ENCODE data around the gene NIPBL.
"Not testable (repeated sequence)": the region's sequence is repeated elsewhere in the genome, so short reads cannot be mapped to it uniquely, and the experiment has no call there.

The NIPBL gene

GRCh38 chr5:36902353-36902752 lies 25.8 kb downstream of the NIPBL start:
- DNase-seq = no peak

DNA sequence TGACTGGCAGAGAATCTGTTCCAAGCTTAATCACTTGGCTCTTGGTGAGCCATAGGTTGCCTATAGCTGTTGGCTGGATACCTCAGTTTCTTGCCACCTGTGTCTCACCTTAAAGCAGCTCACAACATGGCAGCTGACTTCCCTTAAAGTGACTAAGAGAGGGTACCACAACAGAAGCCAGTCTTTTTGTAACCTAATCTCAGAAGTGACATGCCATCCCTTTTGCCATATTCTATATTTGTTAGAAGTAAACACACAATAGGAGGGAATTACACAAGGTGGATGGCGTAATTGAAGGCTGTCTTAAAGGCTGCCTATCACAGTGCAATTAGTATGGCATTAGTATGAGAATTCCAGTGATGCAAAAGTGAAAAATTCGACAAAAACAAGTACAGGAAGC lies 28.1 kb downstream of the NIPBL start:
- no peak for DNase-seq

DNA sequence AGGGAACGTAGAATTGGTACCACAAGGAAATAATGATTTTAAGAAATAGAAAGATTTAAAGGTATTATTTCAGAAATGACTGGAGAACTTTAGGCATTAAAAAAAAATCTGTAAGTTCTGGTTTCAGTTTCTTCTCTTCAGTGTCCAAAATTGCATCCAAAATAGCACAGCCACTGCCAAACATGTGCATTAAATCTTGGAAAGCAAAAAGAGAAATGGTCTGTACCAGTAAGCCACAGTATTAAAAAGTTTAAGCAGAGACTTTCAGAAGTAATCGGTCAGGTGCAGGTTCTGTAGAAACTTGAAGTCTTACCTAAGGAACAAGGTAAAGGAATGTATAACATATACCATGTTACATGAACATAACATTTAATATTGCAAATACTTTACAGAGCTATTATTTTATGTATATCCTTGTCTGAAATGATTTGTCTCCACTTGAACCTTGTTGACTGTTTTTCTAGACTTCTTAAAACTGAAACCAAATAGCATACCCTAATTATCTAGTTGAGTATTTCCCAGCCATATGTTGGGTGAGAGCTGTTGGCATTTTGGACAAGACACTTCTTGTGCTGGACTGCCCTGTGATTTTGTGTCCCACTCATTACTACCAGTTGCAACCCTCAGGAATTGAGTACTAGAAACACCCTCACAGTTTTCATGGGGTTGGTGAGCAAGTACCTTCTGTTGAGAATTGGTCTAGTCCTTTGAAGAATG lies 32.1 kb downstream of the NIPBL start:
- DNase-seq = no peak

DNA sequence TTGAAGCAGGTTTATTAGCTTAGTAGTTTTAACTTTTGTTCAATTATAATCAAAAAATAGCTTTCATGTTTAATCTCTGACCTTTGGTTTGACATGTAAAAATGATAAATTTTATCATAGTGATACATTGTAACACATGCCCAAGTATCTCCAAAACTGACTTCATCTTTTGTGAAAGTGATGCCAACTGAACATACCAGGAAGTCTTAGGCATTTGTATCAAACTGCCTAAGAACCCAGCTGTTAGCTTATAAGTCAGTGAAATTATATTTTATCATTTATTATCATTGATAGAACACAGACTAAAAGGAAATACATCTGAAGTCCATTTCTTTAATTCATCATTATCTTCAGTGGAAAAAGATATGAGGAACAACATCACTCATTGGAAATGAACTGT lies 39.1 kb downstream of the NIPBL start:
- DNase-seq = no peak

GRCh38 chr5:36916614-36917013 lies 40.0 kb downstream of the NIPBL start:
- DNase-seq = not testable (repeated sequence)

DNA sequence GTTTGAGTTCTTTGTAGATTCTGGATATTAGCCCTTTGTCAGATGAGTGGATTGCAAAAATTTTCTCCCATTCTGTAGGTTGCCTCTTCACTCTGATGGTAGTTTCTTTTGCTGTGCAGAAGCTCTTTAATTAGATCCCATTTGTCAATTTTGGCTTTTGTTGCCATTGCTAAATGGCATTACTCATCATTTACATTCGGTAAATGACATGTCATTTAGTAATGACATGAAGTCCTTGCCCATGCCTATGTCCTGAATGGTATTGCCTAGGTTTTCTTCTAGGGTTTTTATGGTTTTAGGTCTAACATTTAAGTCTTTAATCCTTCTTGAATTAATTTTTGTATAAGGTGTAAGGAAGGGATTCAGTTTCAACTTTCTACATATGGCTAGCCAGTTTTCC lies 40.8 kb downstream of the NIPBL start:
- not testable (repeated sequence) for DNase-seq

DNA sequence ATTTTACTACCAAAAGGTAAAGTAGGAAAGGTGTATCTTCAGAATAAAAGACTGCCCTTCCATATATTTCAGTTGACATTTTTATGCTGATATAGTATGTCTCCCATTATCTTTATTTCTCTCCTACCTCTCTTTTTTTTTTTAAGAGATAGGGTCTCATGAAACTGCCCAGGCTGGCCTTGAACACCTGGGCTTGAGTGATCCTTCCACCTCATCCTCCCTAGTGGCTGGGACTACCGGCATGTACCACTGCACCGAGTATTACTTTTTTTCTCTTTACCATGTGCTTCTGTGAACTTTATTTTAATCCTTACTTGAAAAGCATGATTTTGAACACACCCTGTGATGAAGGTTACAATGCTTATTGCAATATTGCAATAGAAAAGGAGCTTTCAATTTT lies 42.7 kb downstream of the NIPBL start:
- no peak for DNase-seq

- DNase-seq = no peak
These were observed 43.1 kb downstream of the NIPBL start for GRCh38 chr5:36919650-36920049.

DNA sequence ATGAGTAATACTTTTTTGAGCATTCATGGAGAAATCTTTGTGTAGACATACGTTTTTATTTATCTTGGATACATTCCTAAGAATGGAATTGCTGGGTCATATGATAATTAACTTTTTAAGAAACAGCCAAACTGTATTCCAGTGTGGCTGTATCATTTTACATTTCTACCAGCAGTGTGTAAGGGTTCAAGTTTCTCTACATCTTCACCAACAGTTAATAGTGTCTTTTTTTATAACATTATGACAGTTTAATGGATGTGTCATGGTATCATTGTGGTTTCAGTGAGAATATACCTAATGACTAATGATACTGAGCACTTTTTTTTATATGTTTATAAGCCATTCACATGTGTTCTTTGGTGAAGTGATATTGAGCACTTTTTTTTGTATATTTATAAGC lies 52.4 kb downstream of the NIPBL start:
- DNase-seq = no peak

- no peak for DNase-seq
These were observed 52.9 kb downstream of the NIPBL start for GRCh38 chr5:36929438-36929837.

- DNase-seq = no peak
These were observed 55.5 kb downstream of the NIPBL start for GRCh38 chr5:36932056-36932455.

GRCh38 chr5:36932699-36933098 lies 56.1 kb downstream of the NIPBL start:
- no peak for DNase-seq

- no peak for DNase-seq
These were observed 58.3 kb downstream of the NIPBL start for GRCh38 chr5:36934740-36935356.

DNA sequence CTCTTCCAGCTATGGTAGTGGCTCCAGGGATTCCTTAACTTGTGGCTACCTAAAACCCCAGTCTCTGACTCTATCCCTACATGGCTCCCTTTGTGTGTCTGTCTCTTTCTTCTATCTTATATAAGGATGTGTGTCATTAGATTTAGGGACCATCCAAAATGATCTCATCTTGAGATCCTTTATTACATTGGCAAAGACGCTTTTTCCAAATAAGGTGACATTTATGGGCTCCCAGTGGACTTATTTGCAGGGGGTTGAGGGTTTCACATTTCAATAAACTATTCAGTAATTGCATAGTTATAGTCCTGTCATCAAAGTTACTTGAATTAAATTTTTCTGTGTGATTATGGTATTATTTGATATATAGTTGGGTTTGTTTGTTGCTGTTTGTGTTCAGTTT lies 59.2 kb downstream of the NIPBL start:
- no peak for DNase-seq

- DNase-seq = no peak
These were observed 59.7 kb downstream of the NIPBL start for GRCh38 chr5:36936309-36936708.

DNA sequence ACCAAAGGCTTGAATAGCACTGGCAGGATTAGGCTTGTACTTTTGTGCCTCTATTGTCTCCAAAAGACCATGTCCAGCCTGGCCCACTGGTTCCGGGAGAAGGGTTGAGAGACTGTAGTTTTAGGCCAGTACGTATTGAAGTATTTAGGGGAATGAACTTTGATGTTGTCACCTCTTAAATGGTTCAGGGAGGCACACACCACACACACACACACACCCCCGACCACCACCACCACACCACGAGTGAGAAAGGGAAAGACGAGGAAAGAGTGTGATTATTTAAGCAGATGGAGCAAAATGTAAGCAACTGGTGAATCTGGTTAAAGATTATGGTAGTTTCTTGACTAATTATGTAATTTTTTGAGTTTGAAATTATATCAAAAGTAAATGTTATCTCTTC lies 61.6 kb downstream of the NIPBL start:
- no peak for DNase-seq

GRCh38 chr5:36939969-36940858 lies 63.6 kb downstream of the NIPBL start:
- DNase-seq = no peak

DNA sequence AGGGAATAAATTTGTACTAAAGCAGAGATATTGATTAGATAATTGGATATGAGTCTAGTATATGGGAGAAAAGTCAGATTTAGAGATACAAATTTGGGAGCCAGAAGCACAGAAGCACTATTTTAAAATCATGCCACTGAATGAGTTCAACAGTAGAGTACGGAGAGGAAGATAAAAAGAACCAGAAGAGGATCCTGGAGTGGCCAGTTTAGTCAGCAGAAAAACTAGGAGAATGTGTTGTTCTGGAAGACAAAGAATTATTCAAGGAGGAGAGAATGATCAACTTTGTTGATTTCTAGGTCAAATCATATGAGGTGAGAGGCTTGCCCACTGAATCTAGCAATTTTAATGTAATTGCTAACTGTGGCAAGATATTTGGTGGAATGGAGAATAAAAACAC lies 67.0 kb downstream of the NIPBL start:
- no peak for DNase-seq

DNA sequence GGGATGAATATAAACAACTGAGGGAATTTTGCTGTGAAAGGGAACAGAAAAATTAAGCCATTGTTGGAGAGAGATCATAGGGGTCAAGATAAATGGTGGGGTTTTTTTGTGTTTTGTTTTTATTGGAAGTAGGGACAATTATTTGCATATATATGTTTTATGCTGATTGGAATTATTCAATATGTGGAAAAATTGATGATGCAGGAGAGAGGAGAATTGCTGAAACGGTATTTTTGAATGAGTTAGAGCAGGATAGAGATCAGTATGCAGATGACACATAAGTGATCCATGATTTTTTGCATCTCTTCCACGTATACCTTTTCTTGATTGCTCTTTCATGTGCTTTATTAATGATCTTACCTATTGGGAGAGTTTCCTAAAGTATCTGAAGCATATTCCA lies 67.5 kb downstream of the NIPBL start:
- no peak for DNase-seq

DNA sequence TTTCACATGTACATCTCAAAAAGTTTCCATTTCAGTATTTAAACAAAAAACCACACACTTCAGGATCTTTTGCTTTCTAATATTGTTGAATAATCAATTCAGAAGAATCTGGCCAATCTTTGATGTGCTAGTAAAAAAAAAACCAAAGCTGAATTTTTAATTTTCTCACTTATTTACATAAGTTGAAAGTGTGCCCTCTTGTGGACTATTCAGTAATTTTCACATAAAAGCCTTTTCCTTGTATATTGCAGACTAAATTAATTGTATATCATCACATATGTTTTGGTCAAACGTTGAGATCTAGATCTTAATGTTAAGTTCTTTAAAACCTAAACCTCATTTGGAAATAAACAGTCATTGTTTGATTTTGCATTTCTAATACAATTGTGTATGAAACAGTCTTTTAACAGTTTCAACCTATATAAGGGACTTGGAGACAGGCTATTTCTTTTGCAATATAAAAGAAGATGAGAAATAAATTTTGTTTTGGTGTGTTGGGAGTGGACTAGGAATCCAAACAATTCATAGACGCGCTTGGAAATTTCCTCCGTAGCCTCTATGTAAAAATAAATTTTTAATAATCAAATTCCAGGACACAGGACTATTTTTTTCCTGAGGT lies 68.1 kb downstream of the NIPBL start:
- DNase-seq = peak; percentile 92

GRCh38 chr5:36945687-36946086 lies 69.1 kb downstream of the NIPBL start:
- no peak for DNase-seq

- no peak for DNase-seq
These were observed 69.5 kb downstream of the NIPBL start for GRCh38 chr5:36946101-36946500.

- DNase-seq = no peak
These were observed 71.5 kb downstream of the NIPBL start for GRCh38 chr5:36948041-36948440.

All from hematopoietic multipotent progenitor cell treated with erythropoietin and hydrocortisone succinate and interleukin-3 and kit ligand, for 6 days (in vitro differentiated cells).